Testis (tissue), 3 donors: ENCODE data around the gene SEMA4B. TPM values are rescaled to one million over a fixed set of nuclear protein-coding genes. Genes with fewer than 3 reads are reported as not detected.

Experiments
- DNase-seq: peaks from one replicate; pipeline ENCODE4 v3.0.0-alpha.2; 2019
- H3K27ac ChIP-seq, 2 donors: fragments of 200-600 bp; sonication (generic); one replicate each; pipeline ENCODE4 v1.5.1; 2019
- H3K27me3 ChIP-seq: fragments of 200-600 bp; sonication (generic); one replicate; pipeline ENCODE4 v1.5.1; 2019
- H3K36me3 ChIP-seq: fragments of 200-600 bp; sonication (generic); one replicate; pipeline ENCODE4 v1.5.1; 2017; ENCODE audit warnings: low read depth; ENCODE audit errors: missing control alignments
- H3K4me1 ChIP-seq: fragments of 200-600 bp; sonication (generic); one replicate; pipeline ENCODE4 v1.5.1; 2019
- H3K4me3 ChIP-seq, 2 donors: fragments of 200-600 bp; sonication (generic); one replicate each; pipeline ENCODE4 v1.5.1; 2017 to 2019
- H3K9me3 ChIP-seq: fragments of 200-600 bp; sonication (generic); one replicate; pipeline ENCODE4 v1.5.1; 2017
- CTCF ChIP-seq, 3 experiments: fragments of 450-650 bp in 2 of 3; fragments of 200-600 bp in 1 of 3; sonication (generic) in 1 of 3; IDR thresholded peaks; one replicate each; pipeline ENCODE4 v1.5.1; 2016 to 2019; ENCODE audit warnings: antibody characterized with exemption in 3 of 3, mild to moderate bottlenecking in 2 of 3, moderate library complexity in 1 of 3
- POLR2A ChIP-seq: fragments of 450-650 bp; IDR thresholded peaks from one replicate; pipeline ENCODE4 v1.6.1; 2017; ENCODE audit warnings: antibody characterized with exemption, mild to moderate bottlenecking, moderate library complexity
- WGBS, 2 donors: methylation state at CpG; one replicate each; pipeline ENCODE4 v1.1.5; 2018; 5-methylcytosine and 5-hydroxymethylcytosine counted together
- intact Hi-C: fragments of 100-400 bp; cut with DNase I; formaldehyde crosslinking; loops from one replicate; pipeline ENCODE4 v1.15.1; 2023; ENCODE audit warnings: low total_unique reads
- polyA plus RNA-seq: library from polyadenylated mRNA; stranded (reverse); fragments of 350-450 nt; fragmentation: Illumina TruSeq; extraction: RNeasy Lipid Tissue Mini Kit (QIAGEN cat#74804); gene quantifications from one replicate; pipeline ENCODE4 v1.2.3, GENCODE V29; 2014; ENCODE audit warnings: low read depth, low replicate concordance; ENCODE audit not compliant: insufficient read depth
- total RNA-seq, 2 donors: library from RNA; depleted of rRNA; stranded (reverse); fragments of >200 nt; gene quantifications; one replicate each; pipeline ENCODE4 v1.2.3, GENCODE V29; 2016

The SEMA4B gene
- total and polyA plus RNA-seq, 3 donors from 2014 or later, result 22.2 to 78.3 (median 59.4) TPM

- 83 to 94% methylated on average over 8 of the region's 8 CpGs for WGBS, 2 donors
- no peak overlapping the region for H3K4me3 ChIP-seq
- H3K9me3 ChIP-seq, result no peaks in the 10 kb centered on the region
- no peak for TF ChIP-seq POLR2A
- no peak for TF ChIP-seq CTCF (IDR thresholded peaks at IDR 0.05)
- H3K27ac ChIP-seq, result no peak overlapping the region
- H3K4me1 ChIP-seq, result no peaks in the 10 kb centered on the region
- intact Hi-C loops, result no loop called here
- DNase-seq, result no peak
- H3K36me3 ChIP-seq, result no peaks in the 10 kb centered on the region
- no peaks in the 10 kb centered on the region for H3K27me3 ChIP-seq
Measured at GRCh38 chr15:90240856-90241255, 39.7 kb downstream of the SEMA4B start.

GRCh38 chr15:90241343-90242192 lies 40.4 kb downstream of the SEMA4B start:
- WGBS, 2 donors, result 79 to 83% methylated on average over 2 to 20 of the region's 22 CpGs
- no peaks in the 10 kb centered on the region for H3K9me3 ChIP-seq
- no peak overlapping the region for H3K27ac ChIP-seq
- no peaks in the 10 kb centered on the region for H3K4me1 ChIP-seq
- DNase-seq, result no peak
- H3K4me3 ChIP-seq, result no peak overlapping the region
- no peaks in the 10 kb centered on the region for H3K27me3 ChIP-seq
- no peak for TF ChIP-seq POLR2A
- TF ChIP-seq CTCF (IDR thresholded peaks at IDR 0.05), result no peak
- no peaks in the 10 kb centered on the region for H3K36me3 ChIP-seq
- intact Hi-C loops, result no loop called here

GRCh38 chr15:90243943-90244639 lies 43.0 kb downstream of the SEMA4B start:
- Histone ChIP-seq H3K27me3 (no peaks in the 10 kb centered on the region), H3K36me3 (no peaks in the 10 kb centered on the region), H3K4me3 (no peak overlapping the region), H3K27ac (peak overlapping the region in 1 of 2 donors; percentile 15), H3K4me1 (no peaks in the 10 kb centered on the region), H3K9me3 (no peaks in the 10 kb centered on the region)
- TF ChIP-seq CTCF (IDR thresholded peaks at IDR 0.05) (no peak), POLR2A (no peak)
- DNase-seq, result no peak
- intact Hi-C loops, result no loop called here
- WGBS, 2 donors, result 46 to 55% methylated on average over 10 of the region's 10 CpGs

- peak overlapping the region; percentile 57 to 58 for H3K4me3 ChIP-seq
- DNase-seq, result no peak
- intact Hi-C loops, result no loop called here
- 49 to 55% methylated on average over 6 of the region's 6 CpGs for WGBS, 2 donors
- H3K9me3 ChIP-seq, result no peaks in the 10 kb centered on the region
- H3K36me3 ChIP-seq, result no peaks in the 10 kb centered on the region
- H3K4me1 ChIP-seq, result peaks cover 5% of the 10 kb centered on the region
- no peaks in the 10 kb centered on the region for H3K27me3 ChIP-seq
- H3K27ac ChIP-seq, result peak overlapping the region in 1 of 2 donors; percentile 28
- TF ChIP-seq POLR2A (no peak), CTCF (IDR thresholded peaks at IDR 0.05) (no peak)
Measured at GRCh38 chr15:90248789-90249202, 47.7 kb downstream of the SEMA4B start.
